Erythroblast (primary cell): ENCODE measurements around the gene SAC3D1.

Source experiments
- GATA1 ChIP-seq: IDR thresholded peaks from 2 replicates; pipeline ENCODE4 v1.6.1; 2011; ENCODE audit warnings: low read depth, mild to moderate bottlenecking, control low read depth, low read length, moderate library complexity
- POLR2A ChIP-seq: IDR thresholded peaks from 2 replicates; pipeline ENCODE4 v1.6.1; 2011; ENCODE audit warnings: mild to moderate bottlenecking, low read length

DNA sequence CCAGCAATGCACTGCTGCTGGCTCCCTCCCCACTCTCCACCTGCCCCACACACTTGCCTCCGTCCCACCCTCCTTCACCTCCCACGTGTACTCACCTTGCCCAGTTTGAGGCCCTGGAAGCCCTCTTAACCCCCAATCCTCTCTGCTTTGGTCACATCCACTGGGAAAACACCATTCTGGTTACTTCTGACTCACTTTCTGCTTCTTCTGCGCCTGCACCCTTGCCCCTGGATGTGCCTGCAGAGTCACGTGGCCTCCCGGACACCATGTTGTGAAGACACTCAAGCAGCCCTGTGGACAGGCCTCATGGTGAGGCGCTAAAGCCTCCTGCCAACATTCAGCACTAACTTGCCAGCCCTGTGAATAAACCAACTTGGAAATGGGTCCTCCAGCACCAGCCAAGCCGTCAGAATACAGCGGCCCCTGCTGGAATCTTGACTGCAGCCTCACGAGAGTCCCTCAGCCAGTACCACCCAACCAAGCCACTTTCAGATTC, 20.0 kb downstream of the SAC3D1 start:
- no peak for TF ChIP-seq POLR2A
- TF ChIP-seq GATA1, result no peak
